ENCODE results near the gene SETD3.

The SETD3 gene

DNA sequence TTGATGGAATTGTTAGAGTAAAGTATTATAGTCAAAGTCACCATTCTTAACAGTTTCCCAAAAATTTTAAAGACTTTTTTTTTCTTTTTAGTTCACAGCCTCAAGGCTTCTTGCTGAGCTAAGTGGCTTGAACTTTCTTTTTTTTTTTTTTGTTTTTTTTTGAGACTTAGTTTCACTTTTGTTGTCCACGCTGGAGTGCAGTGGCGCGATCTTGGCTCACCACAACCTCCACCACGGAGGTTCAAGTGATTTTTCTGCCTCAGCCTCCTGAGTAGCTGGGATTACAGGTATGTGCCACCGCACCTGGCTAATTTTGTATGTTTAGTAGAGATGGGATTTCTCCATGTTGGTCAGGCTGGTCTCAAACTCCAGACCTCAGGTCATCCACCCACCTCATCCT is 92.8 kb downstream of the SETD3 start:
- no peak for DNase-seq

DNA sequence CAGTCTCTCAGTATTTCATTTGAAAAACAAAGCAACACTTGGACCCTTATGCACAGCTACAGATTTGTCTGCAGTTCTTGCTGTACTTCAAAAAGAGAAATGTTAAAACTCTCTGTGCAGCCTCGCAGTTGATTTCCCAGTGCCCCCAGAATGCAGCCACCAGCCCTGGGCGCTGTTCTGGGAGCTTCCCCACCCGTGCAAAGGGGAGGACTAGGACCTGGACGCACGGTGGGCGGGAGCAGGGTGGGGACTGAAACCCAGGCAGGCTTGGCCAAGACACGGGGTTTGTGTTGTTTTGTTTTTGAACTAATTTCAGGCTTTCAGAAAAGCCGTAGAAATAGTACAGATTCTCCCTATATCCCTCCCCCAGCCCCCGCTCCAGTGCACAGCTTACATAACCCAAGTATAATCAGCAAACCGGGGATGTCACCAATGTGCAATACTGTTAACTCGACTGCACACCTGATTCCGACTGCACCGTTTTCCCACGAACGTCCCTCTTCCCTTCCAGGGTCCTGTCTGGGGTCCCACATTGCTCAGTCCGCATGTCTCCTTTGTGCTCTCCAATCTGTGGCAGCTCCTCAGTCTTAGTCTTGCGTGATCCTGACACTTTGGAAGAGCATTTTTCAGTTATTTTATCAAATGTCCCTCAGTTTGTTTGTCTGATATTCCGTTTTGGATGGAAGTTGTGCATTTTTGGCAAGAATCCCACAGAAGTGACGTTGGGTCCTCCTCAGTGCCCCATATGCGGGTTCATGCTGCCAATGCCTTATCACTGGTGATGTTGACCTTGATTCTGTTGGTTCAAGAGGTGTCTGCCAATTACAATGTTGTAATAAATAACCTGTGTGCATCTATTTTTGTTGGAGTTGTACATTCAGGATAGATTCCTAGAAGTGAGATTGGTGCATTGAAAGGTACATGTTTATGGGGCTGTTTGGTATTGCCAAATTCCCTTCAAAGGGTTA is 95.9 kb downstream of the SETD3 start:
- DNase-seq = no peak

DNA sequence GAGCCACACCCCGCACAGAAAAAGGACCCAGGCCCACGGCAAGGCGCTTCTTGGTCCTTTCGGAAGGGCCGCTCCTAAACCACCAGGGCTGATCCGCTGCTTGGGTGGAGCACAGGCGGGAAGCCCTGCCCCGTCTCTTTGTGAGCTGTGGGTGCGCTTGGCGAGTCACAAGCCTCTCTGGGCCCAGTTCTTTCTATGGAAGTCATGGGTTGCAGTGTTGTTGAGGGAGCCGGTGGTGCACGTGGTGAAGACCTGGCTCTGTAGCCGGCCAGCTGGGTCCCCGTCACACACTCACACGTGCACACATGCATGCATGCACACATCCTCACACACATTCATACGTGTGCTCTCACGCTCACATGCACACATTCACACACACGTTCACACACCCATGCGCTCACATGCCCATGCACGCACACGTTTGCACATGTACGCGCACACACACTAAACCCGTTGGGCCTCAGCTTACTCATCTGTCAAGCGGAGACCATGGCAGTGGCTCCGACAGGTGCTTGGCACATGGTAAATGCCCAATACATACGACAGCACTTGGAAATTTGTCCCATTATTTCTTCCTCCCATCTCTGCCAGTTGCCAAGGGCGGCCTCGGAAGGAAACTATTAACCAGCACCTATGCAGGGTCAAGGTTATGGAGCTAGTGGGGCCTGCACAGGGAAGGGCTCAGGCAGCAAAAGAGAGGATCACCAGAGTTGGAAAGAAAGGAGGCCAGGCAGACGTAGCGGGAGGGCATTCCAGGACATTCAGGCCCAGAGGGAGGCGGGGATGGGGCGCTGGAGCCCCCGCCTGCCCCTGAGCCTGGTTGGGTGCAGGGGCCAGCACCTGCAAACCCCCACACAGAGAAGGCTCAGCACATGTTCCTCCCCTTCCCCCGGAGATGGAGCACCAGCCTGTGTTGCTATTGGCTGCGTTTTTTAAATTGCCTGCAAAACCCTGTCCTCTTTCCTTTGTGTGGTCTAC is 96.9 kb downstream of the SETD3 start:
- DNase-seq = no peak

DNA sequence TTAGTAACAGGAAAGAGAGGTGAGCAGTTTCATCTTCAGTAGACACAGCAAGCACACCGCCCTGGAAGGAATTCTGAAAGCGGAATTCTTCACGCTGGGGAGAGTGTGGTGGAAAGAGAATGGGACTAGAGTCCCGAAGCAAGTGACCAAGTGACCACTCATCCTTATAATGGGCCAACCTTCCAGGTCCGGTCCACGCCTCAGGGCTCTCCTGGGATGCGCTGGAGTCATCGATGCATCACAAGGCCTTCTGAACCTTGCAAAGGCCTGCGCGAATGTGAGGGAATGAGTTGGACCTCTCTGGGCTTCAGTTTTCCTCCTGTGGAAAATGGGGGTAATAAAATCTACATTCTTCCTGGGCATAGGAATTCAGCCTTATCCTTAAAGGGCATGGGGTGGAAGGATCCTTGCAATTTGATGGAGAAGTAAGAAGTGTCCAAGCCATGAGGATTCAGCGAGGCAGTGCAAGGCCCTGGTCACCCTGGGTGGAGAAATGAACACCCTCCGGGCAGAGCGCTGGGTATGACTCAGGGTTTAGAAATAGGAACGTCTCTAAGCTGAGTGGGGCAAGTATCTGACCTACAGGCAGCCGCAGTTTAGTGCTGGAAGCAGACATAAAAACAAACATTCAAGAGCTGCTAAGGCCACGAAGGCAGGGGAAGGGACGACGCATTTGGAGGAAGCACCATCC is 97.7 kb downstream of the SETD3 start:
- DNase-seq = no peak

DNA sequence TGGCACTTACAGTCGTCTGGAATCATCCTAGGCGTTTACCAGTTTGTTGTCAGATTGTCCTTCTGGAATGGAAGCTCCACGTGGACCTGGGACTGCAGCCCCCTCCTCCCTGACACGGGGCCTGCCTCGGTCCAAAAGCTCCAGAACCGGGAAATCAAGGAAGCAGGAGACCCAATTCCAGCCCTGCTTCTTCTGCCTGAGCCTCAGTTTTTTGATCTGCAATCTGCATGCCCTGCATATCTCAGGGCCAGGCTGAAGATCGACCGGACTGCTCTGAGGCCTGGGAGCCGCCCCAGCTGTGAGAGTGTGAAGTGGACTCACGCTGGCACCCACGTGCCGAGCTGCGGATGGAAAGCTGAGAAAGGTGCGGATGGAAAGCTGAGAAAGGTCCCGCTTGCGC is 98.6 kb downstream of the SETD3 start:
- DNase-seq = no peak

DNA sequence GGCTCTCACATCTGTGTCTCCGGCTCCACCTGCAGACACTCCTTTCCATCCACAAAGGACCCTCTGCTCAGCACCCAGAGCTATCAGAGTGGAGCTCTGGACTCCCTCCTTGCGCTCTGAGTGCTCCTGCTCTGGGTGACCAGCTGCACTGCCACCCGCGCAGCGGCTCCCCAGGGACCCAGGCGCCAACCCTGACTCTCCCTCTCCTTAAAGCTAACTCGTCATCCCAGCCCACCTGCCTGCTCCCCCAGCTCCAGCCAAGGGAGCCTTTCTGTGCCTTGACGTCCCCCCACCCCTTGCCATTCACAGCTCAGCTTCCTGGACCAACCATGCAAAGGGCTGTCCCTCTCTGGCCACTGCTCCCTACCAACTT is 99.0 kb downstream of the SETD3 start:
- no peak for DNase-seq

DNA sequence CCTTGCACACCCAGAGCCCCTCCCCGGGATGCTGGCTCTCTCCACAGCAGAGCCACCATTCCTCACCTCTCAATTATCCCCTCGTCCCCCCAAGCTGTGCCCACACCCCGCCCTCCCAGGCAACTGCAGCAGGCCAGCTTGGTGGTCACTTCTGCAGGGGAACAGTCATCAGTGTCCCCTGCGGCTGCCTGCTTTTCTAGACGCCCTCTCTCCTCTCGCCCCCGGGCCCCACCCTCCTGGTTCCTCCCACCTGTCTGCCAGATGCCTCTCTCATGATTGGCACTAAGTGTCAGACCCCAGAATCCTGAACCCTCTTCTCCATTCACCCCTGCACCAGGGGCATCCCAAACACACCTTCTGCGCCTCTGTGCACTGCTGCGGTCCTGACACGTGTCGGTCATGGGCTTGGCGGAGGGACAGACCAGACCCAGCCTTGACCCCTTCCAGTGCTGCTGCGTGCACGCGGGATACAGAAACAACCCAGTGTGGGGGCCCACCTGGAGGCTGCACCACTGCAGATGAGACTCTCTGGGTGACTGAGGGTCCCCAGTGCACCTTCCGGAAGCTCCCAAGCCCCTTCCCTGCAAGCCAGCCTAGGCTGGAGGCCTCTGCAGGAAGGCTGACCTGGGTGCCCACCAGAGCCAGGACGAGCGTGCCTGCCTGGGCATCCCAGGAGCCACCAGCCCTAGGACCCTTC is 99.5 kb downstream of the SETD3 start:
- no peak for DNase-seq

DNA sequence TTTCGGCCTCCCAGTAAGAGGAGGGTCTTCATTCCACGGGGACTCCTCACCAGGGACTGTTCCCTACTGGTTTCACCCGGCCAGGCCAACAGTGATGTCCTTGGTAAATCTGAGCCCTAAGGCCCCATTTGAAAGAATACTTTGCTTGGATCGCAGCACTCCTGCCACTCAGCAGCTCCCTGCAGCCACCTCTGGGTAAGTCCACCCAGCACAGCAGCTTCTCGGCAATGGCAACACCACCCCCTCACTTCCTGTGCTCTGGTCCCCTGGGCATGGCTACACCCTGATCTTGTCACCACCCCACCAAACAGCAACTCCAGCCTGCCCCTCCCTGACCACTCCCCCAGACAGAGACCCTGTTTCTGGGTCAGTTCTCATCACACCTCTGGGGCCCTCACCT is 100.3 kb downstream of the SETD3 start:
- no peak for DNase-seq

DNA sequence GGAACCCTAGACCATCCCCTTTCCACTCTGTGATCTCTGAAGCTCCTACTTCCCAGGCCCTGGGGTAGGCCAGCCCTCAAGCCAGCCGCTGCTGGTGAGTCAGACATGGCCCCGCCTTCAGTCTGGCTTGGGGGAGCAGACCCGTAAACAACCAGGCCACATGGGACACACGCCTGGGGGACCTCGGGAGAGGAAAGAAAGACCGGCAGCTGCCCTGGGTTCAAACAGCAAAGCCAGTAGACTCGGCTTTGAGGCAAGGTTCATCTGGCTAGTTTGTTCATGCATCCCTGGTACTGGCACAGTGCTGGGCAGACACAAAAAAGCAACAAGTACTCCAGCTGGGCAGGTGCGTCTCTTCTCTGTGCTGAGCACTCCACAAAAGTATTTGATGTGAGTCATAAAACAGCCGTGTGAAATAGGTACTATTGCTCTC is 101.9 kb downstream of the SETD3 start:
- no peak for DNase-seq

DNA sequence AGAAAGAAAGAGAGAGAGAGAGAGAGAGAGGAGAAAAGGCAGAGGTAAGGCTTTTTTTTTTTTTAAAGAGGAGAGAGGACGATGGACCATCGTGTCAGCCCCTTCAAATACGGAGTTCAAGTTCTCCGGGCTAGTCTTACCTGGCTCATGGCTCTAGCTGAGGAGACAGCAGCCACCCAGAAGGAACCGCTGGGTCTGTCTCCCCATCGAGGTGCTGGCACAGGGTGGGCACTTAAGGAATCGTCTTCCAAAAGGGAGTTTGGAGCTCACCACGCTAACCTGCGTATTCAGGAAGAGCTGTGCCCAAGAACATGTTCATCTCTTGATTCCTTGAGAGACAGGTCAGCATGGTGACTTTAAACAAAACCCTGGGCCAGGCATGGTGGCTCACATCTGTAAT is 102.7 kb downstream of the SETD3 start:
- DNase-seq = no peak

DNA sequence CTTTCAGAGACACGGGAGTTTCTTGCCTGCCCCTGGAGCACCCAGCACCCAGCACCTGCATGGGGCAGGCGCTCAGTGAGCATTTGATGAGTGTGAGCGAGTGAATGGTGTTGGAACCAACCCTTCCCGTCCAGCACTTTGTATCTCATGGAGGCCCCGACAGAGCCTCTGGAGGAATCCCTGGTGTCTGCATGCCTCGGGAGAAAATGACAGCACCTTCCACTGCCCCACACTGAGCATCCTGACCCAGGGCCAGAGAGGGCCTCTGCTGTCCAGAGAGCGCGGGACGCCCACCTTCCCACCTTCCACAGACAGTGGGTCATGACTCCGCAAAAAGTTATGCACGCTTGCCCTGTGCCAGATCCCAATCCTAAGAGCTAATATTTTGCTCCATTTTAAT is 105.7 kb downstream of the SETD3 start:
- DNase-seq = no peak

DNA sequence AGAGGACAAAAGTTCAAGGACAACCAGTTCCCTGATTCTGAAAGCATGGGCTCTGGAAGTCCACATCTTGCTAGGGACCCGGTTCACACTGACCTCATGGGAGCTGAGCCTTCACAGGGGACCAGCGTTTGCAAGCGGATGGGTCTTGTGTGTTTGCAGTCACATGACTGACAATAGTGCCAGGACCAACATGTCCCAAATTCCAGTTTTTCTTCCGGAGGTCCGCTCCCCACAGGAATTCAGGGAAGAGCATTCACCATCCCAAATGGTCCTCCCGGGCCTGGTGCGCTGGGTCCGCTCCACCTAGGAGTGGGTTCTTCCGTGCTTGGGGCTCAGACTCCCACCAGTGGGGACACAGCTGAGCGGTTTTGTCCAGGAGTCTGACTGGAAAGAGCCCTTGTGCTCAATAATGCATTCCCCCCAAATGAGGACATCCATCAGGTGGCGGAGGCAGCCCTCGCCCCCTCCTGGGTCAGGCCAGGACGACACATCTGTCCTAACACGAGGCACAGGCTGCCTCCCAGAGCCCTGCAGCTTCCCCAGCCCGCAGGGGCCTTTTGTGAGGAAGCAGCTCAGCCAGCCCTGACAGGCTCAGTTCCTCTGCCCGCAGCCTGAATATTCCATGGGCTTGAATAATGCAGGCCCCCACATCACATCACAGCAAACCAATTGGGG is 116.9 kb downstream of the SETD3 start:
- DNase-seq = no peak

DNA sequence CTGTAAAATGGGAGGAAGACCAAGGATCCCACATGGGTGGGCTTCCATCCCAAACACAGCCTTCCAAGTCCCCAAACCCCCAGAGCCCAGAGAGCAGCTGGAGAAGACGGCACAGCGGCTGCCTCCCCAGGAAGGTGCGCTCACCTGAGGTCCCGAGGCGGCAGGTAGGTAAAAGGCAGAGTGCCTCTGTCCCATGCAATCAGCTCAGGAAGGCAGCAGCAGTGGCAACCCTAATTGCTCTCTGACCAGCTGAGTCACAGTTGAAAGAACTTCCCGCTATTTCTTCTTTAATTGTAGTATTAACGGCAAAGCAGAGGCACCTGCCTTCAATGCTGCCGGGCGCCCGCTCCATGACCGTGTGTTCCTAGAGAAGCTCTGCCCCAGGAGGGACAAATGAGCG is 117.6 kb downstream of the SETD3 start:
- no peak for DNase-seq

DNA sequence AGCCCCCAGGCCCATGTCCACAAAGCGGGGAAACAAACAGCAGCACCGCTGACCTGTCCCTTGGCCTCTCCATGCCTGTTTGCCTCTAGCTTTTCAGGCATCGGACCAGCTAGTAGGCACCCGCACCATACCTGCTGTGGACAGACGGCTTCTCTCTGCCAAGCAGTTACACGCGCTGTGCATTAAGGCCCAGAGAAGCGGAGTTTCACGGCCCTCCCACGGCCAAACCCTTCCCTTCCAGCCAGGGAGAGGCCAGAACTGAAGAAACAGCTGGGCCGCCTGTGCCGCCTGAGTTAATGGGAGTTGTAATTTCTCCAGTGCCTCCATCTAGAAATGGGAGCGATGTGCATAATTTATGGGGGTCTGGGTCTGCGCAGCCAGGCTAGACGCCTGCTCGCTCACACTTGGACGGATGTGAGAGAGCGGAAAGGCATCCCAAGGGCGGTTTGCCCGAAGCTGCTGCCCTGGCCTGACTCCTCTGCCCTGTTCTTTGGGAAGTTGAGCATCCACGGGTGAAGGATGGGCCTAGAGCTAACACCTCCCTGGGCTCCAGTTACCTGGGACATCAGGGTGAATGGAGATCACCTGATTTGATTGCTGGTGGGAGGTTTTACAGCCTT is 119.0 kb downstream of the SETD3 start:
- no peak for DNase-seq

DNA sequence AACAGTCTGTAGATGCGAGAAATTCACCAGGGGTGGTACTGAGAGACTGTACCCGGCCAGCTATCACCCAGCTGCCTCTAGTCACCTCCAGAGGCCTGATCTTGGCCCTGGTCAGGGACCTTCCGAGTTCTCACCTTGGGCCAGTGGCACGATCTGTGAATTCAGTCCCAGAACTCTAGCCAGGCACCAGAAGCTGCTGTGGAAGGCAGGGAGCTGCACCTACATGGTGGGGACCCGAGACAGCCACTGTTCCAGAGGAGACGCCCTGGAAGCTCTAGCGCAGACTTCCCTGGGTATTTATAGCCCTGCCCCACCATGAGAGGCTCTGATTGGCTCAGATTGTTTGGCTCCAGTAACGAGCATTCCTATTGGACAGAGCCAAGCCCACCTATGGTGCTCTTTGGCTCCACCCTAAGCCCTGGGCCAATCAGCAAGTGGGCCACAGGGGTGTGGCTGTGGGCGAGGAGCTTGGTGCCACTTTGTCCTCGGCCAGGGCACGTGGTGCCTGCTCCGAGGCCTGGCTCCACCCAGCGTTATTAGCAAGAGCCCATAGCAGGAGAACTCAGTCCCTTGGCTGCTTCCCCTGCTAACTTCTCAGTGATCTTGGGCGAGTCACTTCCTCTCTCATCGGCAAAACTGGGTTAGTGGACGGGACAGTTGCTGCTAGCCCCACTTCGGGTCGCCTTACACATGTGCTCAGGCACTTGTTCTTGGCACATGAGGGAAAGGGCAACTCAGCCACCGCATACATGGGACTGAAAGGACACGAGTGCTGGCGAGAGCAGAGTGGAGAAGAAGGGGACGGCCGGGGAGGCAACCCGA is 119.7 kb downstream of the SETD3 start:
- no peak for DNase-seq

DNA sequence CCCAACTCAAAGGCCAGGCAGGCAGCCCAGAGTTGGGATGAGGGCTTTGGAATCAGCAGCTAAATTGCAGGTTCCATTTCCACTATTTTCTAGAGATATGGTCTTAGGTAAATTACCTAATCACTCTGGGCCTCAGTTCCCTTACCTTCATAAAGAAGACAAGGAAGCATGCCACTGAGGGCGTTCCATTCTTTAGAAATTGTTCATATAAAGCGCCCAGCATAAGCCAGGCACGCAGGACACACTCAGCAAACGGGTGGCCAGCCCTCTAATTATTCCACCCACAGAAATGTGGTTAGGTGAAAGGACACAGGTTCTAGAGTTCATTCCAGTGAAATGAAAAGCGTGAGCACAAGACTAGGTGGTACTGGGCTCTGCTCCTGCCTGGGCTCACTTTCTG is 120.8 kb downstream of the SETD3 start:
- DNase-seq = no peak

DNA sequence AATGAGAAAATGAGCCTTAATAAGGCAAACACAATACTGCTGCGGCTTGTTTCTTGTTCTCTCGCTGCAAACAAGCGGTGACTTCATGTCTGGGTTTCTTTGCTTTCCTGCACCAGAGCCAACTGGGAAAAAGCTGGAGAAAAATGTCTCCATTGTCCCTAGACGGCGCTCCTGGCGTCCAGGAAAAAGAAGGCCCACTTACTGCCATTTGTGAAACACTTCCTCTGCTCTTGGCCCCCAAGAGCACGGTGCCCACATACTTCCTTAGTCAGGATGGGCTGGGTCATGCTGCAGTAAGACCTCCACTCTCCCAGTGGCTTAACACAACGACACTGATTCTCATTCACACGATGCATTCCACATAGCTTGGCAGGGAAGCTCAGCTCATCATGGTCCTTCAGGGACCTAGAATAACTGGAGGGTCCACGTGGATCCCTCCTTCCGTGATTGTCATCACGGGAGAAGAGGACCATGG is 122.7 kb downstream of the SETD3 start:
- no peak for DNase-seq

DNA sequence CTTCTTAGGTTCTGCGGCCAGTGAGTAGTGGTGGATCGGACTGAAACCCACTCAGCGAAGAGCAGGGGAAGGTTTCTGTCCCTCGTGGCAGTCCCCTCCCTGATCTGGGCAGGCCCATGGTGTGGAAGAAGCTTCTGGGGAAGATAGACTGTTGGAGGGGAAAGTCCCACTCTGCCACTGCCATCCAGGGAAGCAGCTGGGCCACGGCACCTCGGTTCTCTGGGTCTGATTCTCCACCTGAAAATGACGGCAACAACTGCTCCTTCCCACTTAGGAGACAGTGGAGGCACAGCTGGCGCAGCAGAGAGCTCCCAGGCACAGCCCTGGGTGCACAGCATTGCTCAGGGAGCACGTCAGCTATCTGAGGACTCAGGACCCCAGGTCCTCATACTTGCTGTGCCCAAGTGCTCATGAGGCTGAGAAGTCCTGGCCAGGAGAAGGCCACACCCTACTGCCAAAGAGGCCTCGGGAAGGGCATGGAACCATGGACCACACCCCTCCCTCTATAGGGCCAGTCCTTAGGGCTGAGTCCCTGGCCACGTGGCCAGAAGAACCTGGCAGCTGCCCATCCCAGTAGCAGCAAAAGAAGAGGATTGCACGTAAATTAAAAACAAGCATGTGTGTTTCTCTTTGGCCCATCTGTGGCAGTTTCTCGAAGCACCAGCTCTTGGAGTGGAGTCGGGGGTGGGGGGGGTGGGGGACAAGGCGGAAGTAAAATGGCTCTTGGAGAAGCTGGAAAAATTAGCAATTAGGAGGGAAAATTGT is 123.3 kb downstream of the SETD3 start:
- DNase-seq = no peak

DNA sequence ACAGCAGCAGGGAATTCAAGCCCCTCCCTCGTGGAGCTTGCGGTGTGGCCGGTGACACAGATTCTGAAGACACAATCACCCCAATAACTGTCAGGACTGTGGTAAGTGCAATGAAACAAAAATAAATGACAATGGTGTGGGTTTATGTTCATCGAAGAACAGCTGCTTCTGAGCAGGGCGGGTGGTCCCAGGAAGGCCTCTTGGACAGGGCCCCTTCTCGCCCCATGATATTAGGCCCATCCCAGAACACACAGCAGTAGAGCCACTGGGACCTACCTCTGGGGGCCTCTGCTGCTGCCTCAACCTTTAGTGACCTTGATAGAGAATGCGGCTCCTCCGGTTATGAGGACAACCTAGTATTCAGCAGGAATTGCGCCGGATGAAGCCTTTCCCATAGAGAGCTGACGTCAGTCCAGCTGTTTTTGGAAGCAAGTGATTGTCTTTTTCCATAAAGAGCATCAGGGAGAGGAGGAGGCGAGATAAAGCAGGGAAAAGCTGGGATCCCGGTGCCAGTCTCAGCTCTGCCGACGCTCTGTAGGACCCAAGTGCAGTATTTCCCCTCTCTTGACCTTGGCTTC is 124.5 kb downstream of the SETD3 start:
- no peak for DNase-seq
